ENCODE measurements around the gene SETBP1. TPM values are rescaled to one million over a fixed set of nuclear protein-coding genes. Genes with fewer than 3 reads are reported as not detected.

Gene SETBP1
- total and polyA plus RNA-seq, 2 of the 13 experiments (the other 11 are each of a cell fraction or from before 2014, with no cell fraction given): 0.18 to 0.65 TPM

- POLR2A ChIA-PET: no interaction called here
- Histone ChIP-seq H3K27ac (ENCODE audit: extremely low read length, insufficient read depth, low read length) (no peak overlapping the region), H3K27me3 (ENCODE audit: control insufficient read depth in 1 of 2, insufficient read depth in 2 of 2, low read length in 2 of 2) (no peaks in the 10 kb centered on the region; a peak in 1 of 5 replicates), H4K20me1 (ENCODE audit: insufficient read depth, low read length) (no peaks in the 10 kb centered on the region), H3K79me2 (ENCODE audit: insufficient read depth, low read length) (no peaks in the 10 kb centered on the region), H3K4me1 (ENCODE audit: insufficient read depth, low read length) (peaks cover 27% of the 10 kb centered on the region), H3K36me3 (replicated peaks in 1 of 2; ENCODE audit: control insufficient read depth in 1 of 2, insufficient read depth in 2 of 2, low read length in 2 of 2) (no peaks in the 10 kb centered on the region), H3K4me3 (replicated peaks in 1 of 3; ENCODE audit: insufficient read depth in 1 of 3, low read depth in 2 of 3, low read length in 3 of 3) (no peak overlapping the region), H3K9me3 (ENCODE audit: low read length) (no peaks in the 10 kb centered on the region), H3K9ac (ENCODE audit: insufficient read depth, low read depth, low read length) (no peak overlapping the region), H3K4me2 (ENCODE audit: low read depth, low read length) (no peak overlapping the region), H2AFZ (ENCODE audit: low read length) (no peak overlapping the region)
- intact Hi-C loops (cut with micrococcal nuclease; ENCODE audit: unreplicated experiment): no loop called here
- CTCF ChIA-PET (ENCODE audit: low intra/inter-chr PET ratio, low total read pairs): no interaction called here
- BruUV-seq (replicated peaks): no TSS peak
- FAIRE-seq: no peak
- DNase-seq (ENCODE audit: low spot score): no peak
- no peak for TF ChIP-seq TBX2 (CRISPR knock-in tag; IDR thresholded peaks at IDR 0.05; ENCODE audit: borderline replicate concordance)
- no peak for TF ChIP-seq HDAC2 (CRISPR knock-in tag; IDR thresholded peaks at IDR 0.05)
- TF ChIP-seq E2F2 (CRISPR knock-in tag; IDR thresholded peaks at IDR 0.05; ENCODE audit: borderline replicate concordance): no peak
- no peak for TF ChIP-seq ATM (IDR thresholded peaks at IDR 0.05; ENCODE audit: borderline replicate concordance)
- no peak for TF ChIP-seq PHF8 (CRISPR knock-in tag; IDR thresholded peaks at IDR 0.05)
- TF ChIP-seq ZBTB20 (CRISPR knock-in tag; IDR thresholded peaks at IDR 0.05; ENCODE audit: borderline replicate concordance, low read depth): no peak
- no peak for TF ChIP-seq JARID2 (CRISPR knock-in tag; IDR thresholded peaks at IDR 0.05; ENCODE audit: insufficient replicate concordance)
- no peak for TF ChIP-seq CBX5 (CRISPR knock-in tag; IDR thresholded peaks at IDR 0.05; ENCODE audit: borderline replicate concordance)
- no peak for TF ChIP-seq ZEB1 (IDR thresholded peaks at IDR 0.05; ENCODE audit: insufficient replicate concordance, low read depth)
- TF ChIP-seq ZNF709 (CRISPR knock-in tag; IDR thresholded peaks at IDR 0.05): no peak
- TF ChIP-seq ZFP36L2 (CRISPR knock-in tag; IDR thresholded peaks at IDR 0.05): no peak
- no peak for TF ChIP-seq PCBP1 (IDR thresholded peaks at IDR 0.05; ENCODE audit: borderline replicate concordance, low read depth, low read length)
- no peak for TF ChIP-seq ZBTB8A (CRISPR knock-in tag; IDR thresholded peaks at IDR 0.05; ENCODE audit: borderline replicate concordance, low read depth)
- no peak for TF ChIP-seq ZFYVE20 (CRISPR knock-in tag; IDR thresholded peaks at IDR 0.05; ENCODE audit: borderline replicate concordance, low read depth)
- TF ChIP-seq RBM39 (IDR thresholded peaks at IDR 0.05; ENCODE audit: low read depth, low read length, poor library complexity, severe bottlenecking): no peak
- no peak for TF ChIP-seq ZNF3 (CRISPR knock-in tag; IDR thresholded peaks at IDR 0.05)
- TF ChIP-seq ZFP36L1 (CRISPR knock-in tag; IDR thresholded peaks at IDR 0.05): no peak
- ATAC-seq: no peak
- WGBS (ENCODE audit: low lambda C conversion rate): 62% methylated on average over 6 of the region's 6 CpGs
- in situ Hi-C loops (cut with HindIII; ENCODE audit: extremely low pct_ligation_motif_present, low pct_unique_long_range_greater_than_20kb): loop anchor here (25.0 kb wide), 1 partner anchor 99 kb away; the partner anchor contains the start of gene SETBP1
Observed at GRCh38 chr18:44786688-44787087, 106.0 kb downstream of the SETBP1 start.
